GOT3 (cell line): ENCODE results near the gene HILPDA.
"Not testable (repeated sequence)": the region's sequence is repeated elsewhere in the genome, so short reads cannot be mapped to it uniquely, and the experiment has no call there.

Experiments used
- DNase-seq: peaks from one replicate; lab custom pipeline; 2025; ENCODE audit warnings: mixed read lengths; lab: John Stamatoyannopoulos, UW

Gene HILPDA

DNA sequence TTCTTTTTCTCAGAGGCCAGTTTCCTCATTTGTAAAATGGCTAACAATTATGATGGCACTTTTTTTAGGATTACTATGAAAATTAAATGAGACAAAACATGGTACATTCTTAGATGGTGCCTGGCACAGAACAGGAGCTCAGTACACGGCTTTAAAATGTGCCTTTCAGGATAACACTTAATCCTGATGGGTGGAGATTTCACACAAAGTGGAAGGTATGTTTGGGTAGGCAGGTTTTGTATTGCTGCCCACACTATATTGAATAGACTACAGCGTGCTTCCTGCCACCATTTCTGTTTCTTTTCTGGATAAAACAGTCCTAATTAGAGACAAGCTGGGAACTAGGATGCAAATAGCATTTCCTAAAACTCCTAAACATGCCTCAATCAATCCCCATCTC, 23.9 kb upstream of the HILPDA start:
- DNase-seq: no peak

DNA sequence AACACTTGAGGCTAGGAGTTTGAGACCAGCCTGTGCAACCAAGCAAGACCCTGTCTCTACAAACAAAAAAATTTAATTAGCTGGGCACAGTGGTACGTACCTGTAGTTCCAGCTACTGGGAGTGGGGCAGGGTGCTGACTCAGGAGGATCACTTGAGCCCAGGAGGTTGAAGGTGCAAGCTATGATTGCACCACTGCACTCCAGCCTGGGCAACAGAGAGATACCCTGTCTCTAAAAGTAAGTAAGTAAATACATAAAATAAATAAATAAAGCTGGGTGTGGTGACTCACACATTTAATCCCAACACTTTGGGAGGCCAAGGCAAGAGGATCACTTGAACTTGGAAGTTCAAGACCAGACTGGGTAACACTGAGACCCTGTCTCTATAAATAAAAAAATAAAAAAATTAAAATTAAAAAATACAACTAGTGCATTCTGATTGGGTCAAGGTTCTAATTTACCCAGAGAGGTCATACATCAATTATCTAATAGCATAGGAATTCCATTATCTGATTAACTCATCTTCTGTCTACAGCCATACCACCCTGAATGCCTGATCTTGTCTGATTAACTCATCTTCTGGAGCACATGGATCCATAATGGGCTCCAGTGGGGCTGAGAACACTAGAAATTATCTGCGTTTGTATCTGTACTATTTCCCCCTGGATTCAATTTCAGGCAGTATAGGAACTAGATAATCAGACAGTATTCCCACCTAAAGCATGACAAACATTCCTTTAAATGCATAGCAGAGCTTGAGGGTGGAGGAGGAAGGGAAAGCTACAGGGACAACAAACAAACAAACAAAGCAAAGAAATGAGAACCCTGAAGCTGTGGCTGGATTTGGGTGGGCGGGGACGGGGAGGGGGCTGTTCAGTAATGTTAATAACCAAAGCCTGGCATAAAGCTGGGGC, 21.0 kb upstream of the HILPDA start:
- no peak for DNase-seq

DNA sequence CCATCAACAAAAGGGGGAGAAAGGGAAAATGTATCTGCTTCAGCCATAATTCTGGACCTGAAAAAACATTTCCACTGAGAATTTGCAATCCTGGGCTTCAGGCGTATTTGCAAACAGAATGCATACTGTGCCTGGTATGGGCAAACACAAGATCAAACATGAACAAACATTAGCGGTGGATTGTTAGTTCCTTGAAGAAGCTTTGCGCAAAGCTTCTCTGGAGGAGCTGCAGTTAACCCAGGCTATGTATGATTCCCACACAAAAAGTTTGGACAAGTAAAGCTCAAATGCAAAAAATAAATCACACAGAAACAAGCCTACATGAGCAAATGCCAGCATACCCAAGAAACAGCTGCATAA, 20.4 kb upstream of the HILPDA start:
- no peak for DNase-seq

DNA sequence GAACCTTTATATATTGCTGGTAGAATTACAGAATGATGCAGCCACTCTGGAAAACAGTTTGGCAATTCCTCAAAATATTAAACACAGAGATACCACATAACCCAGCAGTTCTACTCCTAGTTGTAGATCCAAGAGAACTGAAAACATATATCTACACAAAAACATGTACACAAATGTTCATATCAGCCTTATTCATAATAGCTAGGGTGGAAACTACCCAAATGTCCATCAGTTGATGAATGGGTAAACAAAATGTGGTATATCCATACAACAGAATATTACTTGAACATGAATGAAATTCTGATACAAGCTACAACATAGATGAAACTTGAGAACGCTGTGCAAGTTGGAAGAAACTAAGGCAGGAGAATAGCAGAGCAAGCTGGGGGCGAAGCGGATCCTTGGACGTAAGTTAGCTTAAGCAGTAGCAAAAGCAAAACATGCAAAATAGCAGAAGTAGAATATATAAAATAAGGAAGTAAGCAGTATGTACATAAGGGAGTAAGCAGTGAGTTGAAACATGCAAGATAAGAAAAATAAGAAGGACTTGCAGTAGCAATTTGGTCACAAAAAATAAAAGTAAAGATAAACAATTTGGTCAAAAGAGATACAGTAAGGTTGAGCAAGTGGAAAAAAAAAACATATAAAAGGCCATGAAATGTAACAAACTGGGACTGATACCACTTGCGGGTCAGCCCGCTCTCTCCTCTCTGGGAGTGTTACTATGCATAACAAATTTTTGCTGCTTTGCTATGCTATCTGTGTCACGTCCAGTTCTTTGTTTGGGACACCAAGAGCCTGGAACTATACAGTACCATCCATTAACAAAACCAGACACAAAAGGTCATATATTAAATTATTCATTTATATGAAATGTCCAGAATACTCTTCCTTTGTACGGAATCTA, 18.0 kb upstream of the HILPDA start:
- DNase-seq: no peak

DNA sequence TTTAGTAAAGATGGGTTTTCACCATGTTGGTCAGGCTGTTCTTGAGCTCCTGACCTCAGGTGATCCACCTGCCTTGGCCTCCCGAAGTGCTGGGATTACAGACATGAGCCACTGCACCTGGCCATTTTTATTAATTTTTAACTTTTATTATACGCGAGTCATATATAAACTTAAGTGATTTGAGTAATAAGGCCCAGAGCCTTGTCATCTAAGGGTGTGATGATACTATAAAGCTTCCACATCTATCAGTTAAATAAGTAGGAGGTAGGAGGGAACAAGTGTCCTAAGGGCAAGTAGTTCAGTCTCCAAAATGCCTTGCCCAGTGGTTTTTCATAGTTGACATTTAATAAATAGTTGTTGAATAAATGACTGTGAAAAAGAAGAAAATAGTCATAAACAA, 13.3 kb upstream of the HILPDA start:
- no peak for DNase-seq

DNA sequence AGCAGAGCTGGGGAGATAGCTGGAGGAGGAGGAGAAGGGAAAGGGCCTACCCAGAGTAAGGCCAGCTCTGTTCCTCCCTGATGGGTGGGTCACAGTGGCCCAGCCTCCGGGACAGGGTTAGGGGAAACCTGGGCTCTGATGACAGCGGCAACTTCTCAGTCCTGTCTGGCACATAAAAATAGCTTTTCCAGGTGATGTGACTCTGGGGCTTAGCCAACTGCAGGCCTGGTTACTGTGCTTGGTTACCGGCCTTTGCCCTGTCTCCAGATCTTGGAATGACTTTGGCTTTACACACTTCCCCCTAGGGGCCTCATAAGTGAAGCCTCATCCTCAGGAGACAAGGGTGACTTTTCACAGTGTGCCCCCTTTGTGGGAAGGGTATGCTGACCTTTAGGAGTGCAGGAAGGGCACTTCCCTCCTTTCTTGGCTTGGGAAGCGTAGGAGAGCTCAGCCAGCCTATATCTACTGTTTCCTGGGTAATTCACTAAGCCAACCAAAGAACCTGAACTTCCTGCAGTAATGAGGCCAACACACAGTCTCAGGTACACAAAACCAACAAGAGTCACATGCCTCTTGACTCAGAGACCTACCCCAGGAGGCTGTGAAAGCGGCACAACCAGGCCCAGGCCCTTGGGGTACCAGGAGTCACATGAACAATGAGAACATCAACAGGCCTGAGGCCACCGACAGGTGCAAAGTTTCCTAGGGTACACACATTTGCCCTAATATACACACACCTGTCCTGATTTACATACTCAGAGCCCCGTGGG, 11.7 kb upstream of the HILPDA start:
- DNase-seq: no peak

DNA sequence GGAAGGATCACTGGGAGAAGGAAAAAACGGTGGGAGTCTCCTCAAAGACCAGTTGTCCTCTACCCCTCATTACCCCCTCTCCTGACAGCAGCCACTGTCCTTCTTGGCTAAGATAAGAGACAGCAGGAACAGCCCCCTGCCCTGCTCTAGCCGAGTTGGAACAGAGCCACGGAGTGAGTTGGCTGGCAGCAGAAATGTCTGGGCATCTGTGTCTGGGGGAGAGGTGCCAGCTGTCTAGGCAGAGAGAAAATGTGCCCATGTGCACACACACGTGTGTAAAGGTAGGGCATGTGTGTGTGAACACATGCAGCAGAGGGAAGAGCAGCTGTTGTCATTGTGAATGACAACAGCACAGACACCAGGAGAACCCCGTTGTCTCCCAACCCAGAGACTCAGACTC, 9.4 kb upstream of the HILPDA start:
- no peak for DNase-seq

DNA sequence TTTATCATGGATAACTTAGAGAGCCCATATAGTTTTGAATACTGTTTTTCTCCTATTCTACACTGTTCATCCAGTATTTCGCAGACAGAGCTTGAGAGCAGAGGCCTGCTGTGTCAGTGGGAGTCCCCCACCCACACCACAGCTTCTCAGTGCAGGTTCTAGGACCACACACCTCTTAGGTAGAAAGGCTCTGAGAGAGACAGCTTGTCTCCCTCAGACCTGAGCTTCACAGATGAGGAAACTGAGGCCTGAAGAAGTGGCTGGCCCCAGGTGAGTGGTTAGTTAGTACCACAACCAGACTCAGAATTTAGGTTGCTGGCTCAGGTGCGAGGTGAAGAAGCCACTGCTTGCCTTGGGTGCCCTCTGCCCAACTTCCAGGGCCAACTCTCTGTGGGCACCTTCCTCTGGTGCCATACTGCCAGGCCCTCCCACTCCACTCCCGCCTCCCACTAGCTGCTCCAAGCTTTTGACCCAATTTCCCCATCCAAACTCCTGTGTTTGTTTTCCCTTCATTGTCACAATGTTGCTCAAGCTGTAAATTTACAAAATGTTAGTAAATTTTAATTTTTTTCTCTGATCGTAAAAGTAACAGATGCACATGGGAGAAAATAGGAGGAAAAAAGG, 7.6 kb upstream of the HILPDA start:
- DNase-seq: no peak

DNA sequence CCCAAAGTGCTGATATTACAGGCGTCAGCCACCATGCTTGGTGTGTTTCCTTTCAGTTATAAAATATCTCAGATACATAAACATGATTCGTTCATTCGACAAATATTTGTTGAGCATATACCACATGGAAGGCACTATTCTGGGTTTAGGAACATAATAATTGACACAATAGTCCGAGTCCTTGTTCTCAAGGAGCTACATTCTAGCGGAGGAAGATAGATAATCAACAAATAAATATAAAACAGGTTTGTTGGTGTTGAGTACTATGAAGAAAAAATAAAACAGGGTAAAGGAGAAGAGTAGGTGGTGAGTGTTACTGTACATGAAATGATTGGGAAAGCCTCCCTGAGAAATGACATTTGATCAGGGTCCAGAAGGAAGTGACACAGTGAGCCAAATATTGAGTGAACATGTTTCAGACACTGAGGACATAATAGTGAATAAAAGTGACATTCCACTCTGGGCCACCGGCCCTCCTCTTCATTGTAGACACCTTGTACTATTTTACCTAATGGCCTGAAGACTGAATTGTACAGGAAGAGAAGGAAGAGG, 6.9 kb upstream of the HILPDA start:
- no peak for DNase-seq

DNA sequence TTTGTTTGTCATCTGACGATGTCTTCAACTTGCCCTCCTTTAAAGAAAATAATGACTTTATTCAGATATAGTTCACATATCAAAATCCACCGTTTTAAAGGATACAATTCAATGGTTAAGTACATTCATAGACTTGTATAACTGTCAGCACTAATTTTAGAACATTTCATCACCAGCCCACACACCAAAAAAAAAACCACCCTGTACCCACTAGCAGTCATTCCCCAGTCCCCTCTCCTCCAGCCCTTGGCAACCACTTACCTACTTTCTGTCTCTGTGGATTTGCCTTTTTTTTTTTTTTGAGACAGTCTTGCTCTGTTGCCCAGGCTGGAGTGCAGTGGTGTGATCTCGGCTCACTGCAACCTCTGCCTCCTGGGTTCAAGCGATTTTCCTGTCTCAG, 5.3 kb upstream of the HILPDA start:
- no peak for DNase-seq

DNA sequence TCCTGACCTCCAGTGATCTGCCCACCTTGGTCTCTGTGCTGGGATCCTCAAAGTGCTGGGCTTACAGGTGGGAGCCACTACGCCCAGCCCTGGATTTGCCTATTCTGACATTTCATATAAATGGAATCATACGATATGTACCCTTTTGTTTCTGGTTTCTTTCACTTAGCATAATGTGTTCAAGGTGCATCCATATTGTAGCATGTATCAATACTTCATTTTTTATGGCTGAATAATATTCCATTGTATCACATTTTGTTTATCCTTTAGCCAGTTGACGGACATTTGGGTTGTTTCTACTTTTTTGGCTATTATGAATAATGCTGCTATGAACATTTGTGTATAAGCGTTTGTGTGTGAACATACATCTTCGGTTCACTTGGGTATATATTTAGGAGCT, 4.8 kb upstream of the HILPDA start:
- no peak for DNase-seq

DNA sequence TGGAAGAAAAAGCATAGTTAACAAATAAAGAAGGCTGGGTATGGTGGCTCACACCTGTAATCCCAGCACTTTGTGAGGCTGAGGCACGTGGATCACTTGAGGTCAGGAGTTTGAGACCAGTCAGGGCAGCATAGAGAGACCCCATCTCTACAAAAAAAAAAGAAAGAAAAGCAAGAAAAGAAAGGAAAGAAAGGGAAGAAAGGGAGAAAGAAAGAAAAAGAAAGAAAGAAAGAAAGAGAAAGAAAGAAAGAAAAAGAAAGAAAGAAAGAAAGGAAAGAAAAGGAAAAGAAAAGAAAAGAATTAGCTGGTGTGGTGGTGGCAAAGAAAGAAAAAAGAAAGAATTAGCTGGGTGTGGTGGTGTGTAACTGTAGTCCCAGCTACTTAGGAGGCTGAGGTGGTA, 3.1 kb upstream of the HILPDA start:
- DNase-seq: no peak

DNA sequence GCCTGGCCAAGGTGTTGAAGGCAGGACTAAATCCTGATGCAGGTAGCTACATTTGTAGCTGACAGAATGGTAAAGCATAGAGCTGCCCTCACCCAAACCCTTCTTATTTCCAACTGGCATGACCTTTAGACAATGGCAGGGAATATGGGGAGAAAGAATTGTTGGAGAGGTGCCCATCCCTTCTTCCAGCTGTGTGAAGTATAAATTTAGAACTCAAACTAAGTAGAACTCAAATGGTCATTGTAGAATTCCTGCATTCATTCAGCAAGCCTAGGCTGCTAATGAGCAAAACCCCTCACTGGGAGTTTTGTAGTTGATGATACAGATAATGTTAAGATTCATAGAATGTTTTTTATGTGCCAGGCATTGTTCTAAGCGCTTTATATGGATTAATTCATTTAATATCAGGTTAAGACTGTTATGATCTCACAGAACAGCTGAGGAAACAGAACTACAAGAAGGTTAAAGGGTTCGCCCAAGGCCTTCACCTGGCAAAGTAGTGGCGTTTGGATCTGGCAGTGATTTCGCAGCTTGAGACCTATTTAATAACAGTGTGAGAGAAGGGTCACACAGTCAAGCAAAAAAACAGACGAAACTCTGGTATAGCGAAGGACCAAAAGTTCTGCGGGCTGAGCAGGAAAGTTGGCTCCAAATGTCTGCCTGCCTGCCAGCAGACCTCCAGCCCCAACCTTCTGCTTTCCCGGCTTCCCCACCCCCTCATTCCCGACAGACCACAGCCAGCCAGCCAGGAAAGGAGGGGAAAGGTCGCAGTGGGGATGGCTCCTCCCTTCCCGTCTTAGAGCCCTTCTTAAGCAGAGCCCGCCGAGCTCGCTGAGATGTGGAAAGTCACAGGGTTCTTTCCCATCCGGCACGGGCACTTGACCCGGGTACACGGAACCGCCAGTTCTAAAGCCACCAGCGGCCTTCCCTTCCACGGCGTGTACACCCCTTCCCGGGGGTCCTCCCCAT, 1.6 kb upstream of the HILPDA start:
- peak; percentile 9 for DNase-seq

DNA sequence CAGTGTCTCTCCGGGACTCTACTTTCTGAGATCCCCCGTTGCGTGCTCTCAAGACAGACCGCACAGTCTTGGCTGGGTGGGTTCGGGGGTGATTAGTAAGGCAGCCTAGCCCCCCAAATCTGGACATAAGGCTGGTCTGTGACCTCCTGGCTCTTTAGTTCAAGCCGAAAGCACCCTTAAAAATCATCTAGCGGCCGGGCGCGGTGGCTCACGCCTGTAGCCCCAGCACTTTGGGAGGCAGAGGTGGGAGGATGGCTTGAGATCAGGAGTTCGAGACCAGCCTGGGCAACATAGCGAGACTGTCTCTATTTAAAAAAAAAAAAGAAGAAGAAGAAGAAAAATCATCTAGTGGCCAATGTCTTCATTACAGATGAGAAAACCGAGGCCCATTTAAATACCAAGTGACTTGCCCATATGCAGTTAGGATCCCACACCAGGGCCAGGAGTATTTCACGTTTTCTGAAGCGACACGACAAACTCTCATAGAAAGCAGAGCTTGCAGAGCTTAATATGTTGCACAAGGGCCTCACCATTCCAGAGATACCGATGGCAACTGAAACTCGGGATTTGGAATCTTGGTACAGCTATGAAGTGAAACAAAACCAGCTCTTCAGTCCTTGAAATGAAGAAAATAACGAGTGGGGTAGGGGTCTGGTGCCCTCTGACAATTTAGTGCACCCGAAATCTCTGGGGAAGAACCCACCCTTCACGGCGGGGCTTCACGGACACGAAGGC, 703 bp upstream of the HILPDA start:
- no peak for DNase-seq

DNA sequence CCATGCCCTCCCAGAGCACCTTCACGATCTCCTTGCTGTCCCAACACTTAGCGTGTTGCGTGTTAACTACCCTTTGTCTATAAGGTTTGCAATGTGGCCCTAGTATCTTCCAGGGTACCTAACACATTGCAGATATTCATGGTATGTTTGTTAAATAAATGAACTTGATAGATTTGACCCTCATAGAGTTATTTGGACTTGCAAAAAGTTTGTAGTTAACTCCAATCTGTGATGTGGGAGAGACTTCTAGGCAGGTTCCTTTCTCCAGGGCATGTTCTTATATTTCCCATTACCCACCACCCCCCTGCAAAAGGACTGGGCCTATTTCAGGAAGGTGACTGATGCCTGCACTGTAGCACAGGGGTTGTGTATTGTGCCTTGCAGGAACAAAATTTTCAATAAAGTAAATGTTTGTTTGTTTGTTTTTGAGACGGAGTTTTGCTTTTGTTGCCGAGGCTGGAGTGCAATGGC, 612 bp downstream of the HILPDA start:
- DNase-seq: no peak

DNA sequence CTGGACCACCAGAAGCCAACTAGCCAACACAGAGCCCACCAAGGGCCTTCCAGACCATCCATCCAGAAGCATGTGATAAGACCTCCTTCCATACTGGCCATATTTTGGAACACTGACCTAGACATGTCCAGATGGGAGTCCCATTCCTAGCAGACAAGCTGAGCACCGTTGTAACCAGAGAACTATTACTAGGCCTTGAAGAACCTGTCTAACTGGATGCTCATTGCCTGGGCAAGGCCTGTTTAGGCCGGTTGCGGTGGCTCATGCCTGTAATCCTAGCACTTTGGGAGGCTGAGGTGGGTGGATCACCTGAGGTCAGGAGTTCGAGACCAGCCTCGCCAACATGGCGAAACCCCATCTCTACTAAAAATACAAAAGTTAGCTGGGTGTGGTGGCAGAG, 1.7 kb downstream of the HILPDA start:
- DNase-seq: not testable (repeated sequence)

DNA sequence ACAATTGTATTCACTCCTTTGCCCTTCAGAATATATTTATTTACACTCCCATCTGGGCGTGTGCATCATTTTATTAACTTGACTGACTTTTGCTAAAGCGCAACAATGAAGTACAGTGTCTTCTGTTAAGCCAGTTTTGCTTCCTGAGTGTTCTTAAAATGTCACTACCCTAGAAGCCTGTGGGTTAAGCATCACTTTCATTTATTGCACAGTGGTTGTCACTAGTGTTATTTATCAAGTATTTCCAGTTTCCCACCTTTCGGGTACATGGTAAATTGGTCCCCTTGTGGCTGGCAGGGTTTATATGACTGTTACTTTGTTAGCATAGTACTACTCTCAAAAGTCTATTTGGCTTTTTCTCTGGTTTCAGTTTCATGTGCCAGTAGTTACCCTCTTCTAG, 3.3 kb downstream of the HILPDA start:
- no peak for DNase-seq

DNA sequence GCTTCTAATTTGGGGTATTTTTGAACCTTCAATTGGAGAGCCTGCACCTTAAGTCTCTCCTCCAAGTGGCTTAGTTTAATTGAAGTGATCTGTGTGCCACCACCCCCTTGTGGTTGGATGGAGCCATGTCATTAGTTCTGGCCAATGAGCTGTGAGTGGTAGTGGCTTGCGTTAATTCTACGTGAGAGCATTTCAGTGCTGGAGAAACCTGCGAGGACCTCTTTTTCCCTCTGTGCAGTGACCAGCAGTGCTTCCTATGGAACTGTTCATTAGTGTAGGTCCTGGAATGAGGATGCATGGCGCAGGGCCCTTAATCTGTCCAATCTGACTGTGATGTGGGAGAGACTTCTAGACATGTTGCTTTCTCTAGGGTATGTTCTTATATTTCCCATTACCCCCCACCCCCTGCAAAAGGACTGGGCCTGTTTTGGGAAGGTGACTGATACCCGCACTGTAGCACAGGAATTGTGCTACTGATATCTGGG, 3.8 kb downstream of the HILPDA start:
- no peak for DNase-seq

DNA sequence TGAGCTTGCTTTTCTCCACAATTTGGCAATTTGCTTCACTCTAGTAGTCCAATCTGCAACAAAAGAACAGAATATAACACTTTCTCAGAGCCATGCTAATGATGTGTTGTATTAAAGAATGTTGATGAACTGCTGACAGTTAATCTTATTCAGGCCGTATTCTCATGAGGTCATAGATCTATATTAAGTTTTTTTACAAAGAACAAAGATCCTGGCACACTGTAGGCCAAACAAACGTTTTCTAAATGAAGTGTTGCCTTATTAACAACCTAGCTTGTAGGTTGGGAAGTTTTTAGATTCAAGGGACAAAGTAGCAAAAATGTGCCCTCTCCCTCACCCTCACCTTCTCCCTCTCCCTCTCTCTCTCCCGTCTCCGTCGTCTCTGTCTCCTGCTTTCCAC, 6.8 kb downstream of the HILPDA start:
- no peak for DNase-seq
